ENCODE results near the gene ADGRL1.

The ADGRL1 gene

DNA sequence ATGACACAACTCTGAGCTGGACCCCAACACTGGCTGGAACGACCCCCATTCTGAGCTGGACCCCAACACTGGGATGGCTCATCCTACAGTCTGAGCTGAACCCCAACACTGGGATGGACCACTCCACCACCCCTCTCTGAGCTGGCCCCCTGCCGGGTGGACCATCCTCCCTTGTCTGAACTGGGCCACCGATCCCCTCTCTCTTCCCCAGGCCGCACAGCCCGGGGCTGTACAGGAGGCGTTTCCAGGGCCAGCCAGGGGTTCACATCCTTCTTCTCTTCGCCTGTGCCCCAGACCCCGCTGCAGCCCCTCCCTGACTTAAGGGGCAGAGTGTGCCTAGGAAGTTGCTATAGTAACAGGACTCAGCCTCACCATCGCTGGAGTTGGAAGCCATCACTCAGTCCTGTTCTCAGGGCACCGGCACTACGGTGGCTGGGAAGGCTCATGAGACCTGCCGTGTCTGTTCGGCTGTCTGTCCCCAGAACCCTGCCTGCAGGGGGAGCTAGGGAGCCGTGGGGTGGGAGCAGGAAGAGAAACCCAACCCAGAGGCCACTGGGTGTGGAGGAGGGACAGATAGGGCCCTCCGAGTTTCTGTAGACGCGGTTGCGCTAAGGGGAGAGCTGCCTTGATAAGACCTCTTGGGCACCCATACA is 92.1 kb downstream of the ADGRL1 start:
- DNase-seq (ENCODE audit: low read depth in 1 of 2, low spot score in 1 of 2): peak in 1 of 2 donors; percentile 15

DNA sequence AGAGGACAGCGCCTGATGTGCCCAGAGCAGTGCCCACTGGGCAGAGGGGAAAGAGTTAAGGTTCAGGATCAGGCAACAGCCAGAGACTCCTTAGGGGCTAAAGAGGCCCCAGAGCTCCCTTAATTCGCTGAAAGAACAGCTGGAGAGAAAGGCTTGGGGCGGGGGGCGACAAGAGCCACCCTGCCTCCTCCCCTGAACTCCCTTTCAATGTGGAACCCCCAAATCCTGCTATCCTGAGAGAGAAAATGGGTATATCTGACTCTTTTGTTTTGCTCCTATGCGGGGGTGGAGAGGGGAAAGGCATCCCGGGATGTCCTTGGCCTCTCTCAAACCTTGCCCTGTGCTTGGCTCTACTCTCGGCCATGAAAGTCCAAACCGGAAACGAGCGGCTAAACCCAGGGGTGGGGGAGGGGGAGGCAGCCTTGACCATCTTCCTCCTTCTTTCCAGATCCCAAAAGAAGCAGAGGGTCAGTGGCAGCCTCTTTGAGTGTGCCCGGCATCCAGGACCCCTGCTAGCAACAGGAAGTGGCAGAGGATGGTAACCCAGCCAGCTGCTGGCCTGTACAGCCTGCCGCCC is 93.1 kb downstream of the ADGRL1 start:
- no peak for DNase-seq (ENCODE audit: low read depth in 1 of 2, low spot score in 1 of 2)

DNA sequence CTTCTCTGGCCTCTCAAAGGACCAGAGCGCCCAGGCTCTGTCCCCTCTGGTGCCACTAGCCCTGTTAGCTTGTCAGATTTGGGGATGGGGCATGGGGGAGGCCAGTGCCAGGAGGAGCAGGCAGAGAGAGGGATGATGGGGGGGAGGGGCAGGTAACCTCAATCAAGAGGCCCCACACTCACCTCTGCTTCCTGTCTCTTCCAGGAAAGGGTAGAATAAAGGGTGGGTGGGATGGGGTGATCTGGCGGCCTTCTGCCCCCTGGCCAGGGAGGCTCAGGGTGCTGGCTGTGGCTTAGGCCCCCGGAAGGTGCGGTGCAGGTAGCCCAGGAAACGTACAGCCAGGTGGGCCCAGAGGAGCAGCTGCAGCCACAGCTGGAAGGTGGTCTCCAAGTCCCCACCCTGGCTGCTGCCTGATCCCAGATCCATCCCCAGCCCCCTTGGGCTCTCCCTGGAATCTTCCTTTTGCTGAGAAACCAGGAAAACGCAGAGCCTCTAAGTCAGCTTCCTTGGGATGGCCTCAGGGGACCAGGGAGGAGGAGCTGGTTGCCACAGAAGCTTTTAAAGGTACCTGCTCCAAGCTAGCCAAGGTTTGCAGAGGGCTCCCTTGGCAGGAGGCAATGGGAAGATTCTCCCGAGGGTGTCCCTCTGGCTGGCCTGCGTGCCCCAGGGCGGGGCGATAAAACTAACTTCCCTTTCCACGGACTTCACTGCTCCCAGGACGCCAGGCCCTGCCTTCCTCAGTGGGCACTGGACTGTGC is 93.7 kb downstream of the ADGRL1 start:
- no peak for DNase-seq (ENCODE audit: low read depth in 1 of 2, low spot score in 1 of 2)

DNA sequence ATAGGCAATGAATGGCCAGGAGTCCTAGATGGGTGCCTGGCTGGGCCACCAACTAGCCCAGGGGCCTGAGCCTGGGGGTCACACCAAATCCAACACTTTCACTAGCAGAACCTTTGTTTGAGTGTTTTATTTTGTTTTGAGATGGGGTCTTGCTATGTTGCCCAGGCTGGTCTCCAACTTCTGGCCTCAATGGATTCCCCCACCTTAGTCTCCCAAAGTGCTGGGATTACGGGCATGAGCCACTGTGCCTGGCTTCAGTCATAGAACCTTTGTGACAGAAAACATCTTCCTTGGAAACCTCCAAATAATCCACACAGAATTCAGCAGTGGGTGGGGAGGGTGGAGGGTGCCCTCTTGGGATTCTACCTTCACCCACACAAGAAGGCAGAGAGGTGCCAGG is 94.5 kb downstream of the ADGRL1 start:
- no peak for DNase-seq (ENCODE audit: low read depth in 1 of 2, low spot score in 1 of 2)

DNA sequence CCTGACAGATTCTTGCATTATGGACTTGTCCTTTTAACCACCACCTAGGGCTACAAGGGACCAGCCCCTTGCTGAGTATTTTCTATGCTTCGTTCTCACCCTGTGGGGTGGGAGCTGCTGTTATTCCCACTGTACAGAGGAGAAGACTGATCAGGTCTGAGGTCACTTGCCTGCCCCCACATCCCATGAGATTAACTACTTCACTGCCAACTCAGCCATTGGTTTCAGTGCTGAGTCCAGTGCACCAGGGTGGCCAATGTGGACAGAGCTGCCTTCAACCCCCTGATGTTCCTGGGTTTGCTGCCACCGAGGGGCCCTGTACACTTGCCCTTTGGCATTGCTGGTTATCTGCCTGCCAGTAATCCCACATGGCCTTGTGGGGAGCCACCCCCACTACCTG is 95.3 kb downstream of the ADGRL1 start:
- no peak for DNase-seq (ENCODE audit: low read depth in 1 of 2, low spot score in 1 of 2)

DNA sequence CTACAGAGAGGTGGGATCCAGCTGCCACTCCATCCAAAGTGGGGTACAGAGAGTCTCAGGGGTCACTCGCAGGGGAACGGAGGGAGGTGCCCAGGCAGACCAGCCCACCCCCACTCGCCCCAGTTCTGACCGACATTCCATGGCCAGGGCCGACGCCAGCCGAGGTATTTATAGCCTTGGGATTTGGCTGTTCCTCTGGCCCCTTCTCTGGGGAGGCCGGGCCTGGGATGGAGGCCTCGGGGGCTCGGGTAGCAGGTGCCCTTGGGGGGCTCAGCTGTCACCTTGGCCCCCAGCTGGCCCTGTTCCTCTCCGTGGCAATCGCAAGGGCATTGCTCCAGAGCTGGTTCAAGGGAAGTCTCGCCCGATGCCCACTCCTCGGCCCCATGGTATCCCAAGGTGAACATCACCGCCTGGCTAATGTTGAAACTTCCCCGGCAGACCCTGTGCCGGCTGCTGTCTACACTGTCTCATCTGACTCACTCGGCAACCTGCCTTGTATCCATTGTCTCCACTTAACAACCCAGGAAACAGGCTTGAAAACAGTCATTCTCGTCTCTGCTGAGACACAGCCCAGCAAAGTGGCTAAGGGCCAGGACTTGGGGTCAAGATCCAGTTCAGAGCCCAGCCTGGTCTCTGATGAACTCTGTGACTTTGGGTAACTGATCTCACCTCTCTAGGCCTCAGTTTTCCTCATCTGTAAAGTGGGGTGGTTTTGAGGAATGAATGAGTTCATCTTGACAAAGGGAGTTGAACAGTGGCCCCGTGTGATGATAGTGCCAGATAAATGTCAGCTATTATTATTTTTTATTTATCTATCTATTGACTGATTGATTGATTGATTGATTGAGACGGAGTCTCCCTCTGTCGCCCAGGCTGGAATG is 98.1 kb downstream of the ADGRL1 start:
- DNase-seq (ENCODE audit: low read depth in 1 of 2, low spot score in 1 of 2): no peak

DNA sequence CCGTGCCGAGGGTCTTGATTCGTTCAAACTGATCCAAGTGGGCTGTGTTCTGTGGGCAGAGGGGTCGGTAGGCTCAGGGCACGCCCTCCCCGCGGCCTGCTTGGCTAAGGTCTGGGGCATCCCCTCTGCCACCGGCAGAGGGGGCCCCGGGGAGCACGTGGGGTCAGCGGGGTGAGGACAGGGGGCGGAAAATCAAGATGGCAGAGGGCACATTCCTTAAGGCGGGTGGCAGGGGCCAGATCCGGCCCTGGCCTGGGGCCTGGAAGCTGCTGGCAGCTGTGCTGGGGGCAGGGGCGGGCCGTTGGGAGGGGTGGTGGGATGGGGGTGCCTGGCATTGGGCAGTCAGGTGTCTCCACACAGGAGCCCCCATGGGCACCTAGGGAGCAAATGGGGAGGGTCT is 99.1 kb downstream of the ADGRL1 start:
- no peak for DNase-seq (ENCODE audit: low read depth in 1 of 2, low spot score in 1 of 2)

DNA sequence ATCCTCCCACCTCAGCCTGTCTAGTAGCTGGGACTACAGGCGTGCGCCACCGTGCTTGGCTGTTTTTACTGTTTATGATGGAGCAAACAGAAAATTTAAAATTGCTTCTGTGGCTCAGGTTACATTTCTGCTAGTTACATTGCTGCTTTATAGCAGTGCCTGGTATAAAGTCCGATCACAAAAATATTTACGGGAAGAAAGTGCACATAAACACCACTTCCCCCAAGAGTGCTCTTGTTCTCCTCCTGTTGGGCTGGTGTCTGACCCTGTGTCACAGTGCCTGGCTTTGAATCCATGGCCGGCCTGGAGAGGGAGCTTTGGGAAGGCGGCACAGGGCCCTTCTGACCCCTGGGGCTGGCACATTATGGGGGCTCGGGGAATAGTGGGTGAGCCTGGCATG is 100.3 kb downstream of the ADGRL1 start:
- DNase-seq (ENCODE audit: low read depth in 1 of 2, low spot score in 1 of 2): no peak

DNA sequence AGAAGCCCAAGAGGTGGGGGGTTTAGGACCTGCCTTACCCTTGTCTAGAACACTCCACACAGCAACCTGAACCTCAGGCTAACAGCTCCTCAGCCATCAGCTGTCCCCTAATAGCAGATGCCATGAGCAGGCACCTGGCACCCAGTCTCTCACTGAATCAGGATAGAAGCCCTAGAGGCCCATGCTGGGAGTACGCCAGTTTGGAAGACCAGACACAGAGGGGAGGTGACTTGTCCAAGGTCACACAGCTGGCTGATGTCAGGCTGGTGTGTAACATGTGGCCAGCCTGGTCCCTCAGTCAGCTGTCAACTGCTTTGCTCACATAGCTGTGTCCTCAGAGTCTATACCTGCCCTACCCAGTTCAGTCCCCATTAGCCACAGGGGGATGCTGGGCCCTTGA is 102.7 kb downstream of the ADGRL1 start:
- DNase-seq (ENCODE audit: low read depth in 1 of 2, low spot score in 1 of 2): no peak

DNA sequence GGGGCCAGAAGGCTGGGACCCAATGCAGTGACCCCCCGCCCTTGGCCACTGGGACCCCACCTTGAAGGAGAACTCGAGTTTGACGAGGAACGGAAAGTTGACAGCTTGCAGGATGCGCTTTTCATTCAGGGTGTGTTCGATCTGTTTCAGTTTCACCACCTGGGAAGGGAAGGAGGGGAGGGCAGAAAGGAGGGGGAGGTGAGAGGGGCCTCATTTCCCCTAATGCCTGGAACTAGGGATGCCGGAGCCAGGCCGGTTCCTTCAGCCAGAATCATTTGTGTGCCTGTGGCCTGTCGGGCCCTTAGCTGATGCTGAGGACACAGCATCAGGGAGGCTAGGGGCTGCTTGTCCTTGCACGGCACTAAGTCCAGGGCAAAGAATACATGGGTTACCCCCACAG is 103.2 kb downstream of the ADGRL1 start:
- no peak for DNase-seq (ENCODE audit: low read depth in 1 of 2, low spot score in 1 of 2)

DNA sequence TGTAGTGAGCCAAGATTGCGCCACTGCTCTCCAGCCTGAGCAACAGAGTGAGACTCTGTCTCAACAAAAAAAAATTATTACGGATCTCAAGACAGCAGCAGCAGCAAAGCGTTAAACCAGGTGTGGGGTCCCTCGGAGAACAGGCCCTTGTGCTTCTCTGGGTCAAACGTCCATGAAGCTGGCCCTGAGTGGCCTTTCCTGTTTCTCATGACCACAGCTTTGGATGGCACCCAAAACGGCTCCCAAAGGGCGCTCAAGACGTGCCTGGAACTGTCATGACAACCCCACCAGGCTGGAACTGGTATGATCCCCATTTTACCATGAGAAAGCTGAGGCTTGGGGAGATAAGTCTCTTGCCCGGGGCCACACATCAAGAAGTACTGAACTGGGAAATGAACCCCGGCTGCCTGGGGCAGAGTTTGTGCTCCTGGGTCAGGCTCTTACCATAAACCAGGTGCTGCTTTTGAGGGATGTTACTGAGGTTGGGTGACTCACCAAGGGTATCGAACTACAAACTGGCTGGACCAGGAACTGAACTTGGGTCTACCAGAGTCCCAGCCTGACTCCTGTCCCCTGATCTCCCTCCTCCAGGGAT is 103.8 kb downstream of the ADGRL1 start:
- DNase-seq (ENCODE audit: low read depth in 1 of 2, low spot score in 1 of 2): no peak

DNA sequence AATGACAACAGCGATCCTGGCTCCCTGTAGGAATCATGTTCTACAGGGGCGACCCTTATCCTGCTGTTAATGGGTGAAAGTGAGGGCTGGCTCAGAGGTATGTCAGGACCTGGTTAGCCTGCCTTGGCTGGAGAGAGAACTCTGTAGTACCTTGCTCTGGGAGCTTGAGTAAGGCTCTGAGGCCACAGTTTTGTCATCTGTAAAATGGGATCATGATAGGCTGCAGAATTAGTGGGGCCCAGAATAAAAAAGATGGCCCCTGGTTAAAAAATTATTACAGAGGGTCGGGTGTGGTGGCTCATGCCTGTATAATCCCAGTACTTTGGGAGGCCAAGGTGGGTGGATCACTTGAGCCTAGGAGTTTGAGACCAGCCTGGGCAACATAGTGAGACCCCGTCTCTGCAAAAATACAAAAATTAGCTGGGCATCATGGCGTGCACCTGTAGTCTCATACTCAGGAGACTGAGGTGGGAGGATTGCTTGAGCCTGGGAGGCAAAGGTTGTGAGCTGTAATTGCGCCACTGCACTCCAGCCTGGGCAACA is 104.9 kb downstream of the ADGRL1 start:
- DNase-seq (ENCODE audit: low read depth in 1 of 2, low spot score in 1 of 2): no peak
